Transverse colon (tissue), 4 donors: ENCODE results near the gene GABRB1.

Experiments
- CTCF ChIP-seq, 5 experiments: fragments of 200-600 bp in 3 of 5; fragments of 450-650 bp in 2 of 5; sonication (generic) in 3 of 5; IDR thresholded peaks; 1 replicate in 2 of 5; 2 replicates in 3 of 5; pipeline ENCODE4 v1.5.1; 2016 to 2017; ENCODE audit warnings: antibody characterized with exemption in 5 of 5, inconsistent platforms in 3 of 5, mild to moderate bottlenecking in 2 of 5, moderate library complexity in 1 of 5
- POLR2A ChIP-seq: fragments of 450-650 bp; IDR thresholded peaks from one replicate; pipeline ENCODE4 v1.6.1; 2016; ENCODE audit warnings: antibody characterized with exemption, mild to moderate bottlenecking, moderate library complexity
- POLR2AphosphoS5 ChIP-seq, 3 donors: sonication (generic); formaldehyde crosslinking; IDR thresholded peaks; one replicate each; pipeline ENCODE4 v1.6.1; 2016; ENCODE audit warnings: antibody characterized with exemption in 3 of 3

GRCh38 chr4:47340914-47341313 is 309.5 kb downstream of the GABRB1 start:
- TF ChIP-seq CTCF (IDR thresholded peaks at IDR 0.05) (no peak), POLR2A (no peak), POLR2AphosphoS5 (IDR thresholded peaks at IDR 0.05) (no peak)
